Ishikawa (cell line): ENCODE data around the gene TCEA3.

Source experiments
- CEBPB ChIP-seq: IDR thresholded peaks from 2 replicates; pipeline ENCODE4 v1.6.1; 2012
- CREB1 ChIP-seq: IDR thresholded peaks from 2 replicates; pipeline ENCODE4 v1.6.1; 2012; ENCODE audit warnings: low read depth
- EGR1 ChIP-seq: IDR thresholded peaks from 2 replicates; pipeline ENCODE4 v1.6.1; 2012
- EP300 ChIP-seq: IDR thresholded peaks from 2 replicates; pipeline ENCODE4 v1.6.1; 2012; ENCODE audit warnings: borderline replicate concordance
- FOXM1 ChIP-seq: IDR thresholded peaks from 2 replicates; pipeline ENCODE4 v1.6.1; 2012; ENCODE audit warnings: low read depth, borderline replicate concordance
- MAX ChIP-seq: IDR thresholded peaks from 2 replicates; pipeline ENCODE4 v1.6.1; 2012
- NFIC ChIP-seq: IDR thresholded peaks from 2 replicates; pipeline ENCODE4 v1.6.1; 2012
- REST ChIP-seq: IDR thresholded peaks from 2 replicates; pipeline ENCODE4 v1.6.1; 2012; ENCODE audit warnings: low read depth, mild to moderate bottlenecking
- TAF1 ChIP-seq: IDR thresholded peaks from 2 replicates; pipeline ENCODE4 v1.6.1; 2012; ENCODE audit warnings: low read depth, mild to moderate bottlenecking
- TCF12 ChIP-seq: IDR thresholded peaks from 2 replicates; pipeline ENCODE4 v1.6.1; 2012; ENCODE audit warnings: low read depth
- USF1 ChIP-seq: IDR thresholded peaks from 2 replicates; pipeline ENCODE4 v1.6.1; 2012
- ZBTB7A ChIP-seq: IDR thresholded peaks from 2 replicates; pipeline ENCODE4 v1.6.1; 2012; ENCODE audit warnings: low read depth

- TF ChIP-seq TCF12 (no peak), ZBTB7A (no peak), USF1 (no peak), NFIC (no peak), CREB1 (no peak), CEBPB (no peak), MAX (no peak), EP300 (no peak), EGR1 (no peak), FOXM1 (no peak), REST (no peak), TAF1 (no peak)
These were observed 54.2 kb downstream of the TCEA3 start for GRCh38 chr1:23370330-23370708.
